Loucy (cell line): ENCODE measurements around the gene LMBR1.
A peak's percentile ranks its signal among the peaks of the same experiment; 100 is the strongest.

Source experiments
- H2AFZ ChIP-seq: fragments of 200-600 bp; sonication (generic); 2 replicates; pipeline ENCODE4 v1.6.0; 2016; ENCODE audit warnings: antibody characterized with exemption, mild to moderate bottlenecking, low read length, moderate library complexity
- H3F3A ChIP-seq: fragments of 200-600 bp; 2 replicates; pipeline ENCODE4 v1.6.0; 2016; ENCODE audit warnings: antibody characterized with exemption, low read depth, mild to moderate bottlenecking
- H3K27me3 ChIP-seq: fragments of 200-600 bp; sonication (generic); 2 replicates; pipeline ENCODE4 v1.6.1; 2014; ENCODE audit warnings: low read length, mild to moderate bottlenecking; ENCODE audit not compliant: insufficient read depth, poor library complexity, severe bottlenecking
- H3K36me3 ChIP-seq: fragments of 200-600 bp; sonication (generic); 2 replicates; pipeline ENCODE4 v1.6.1; 2016; ENCODE audit warnings: low read length; ENCODE audit not compliant: insufficient read depth
- H3K4me1 ChIP-seq: fragments of 200-600 bp; sonication (generic); 2 replicates; pipeline ENCODE4 v1.5.1; 2014; ENCODE audit warnings: low read length, mild to moderate bottlenecking; ENCODE audit not compliant: insufficient read depth, poor library complexity, severe bottlenecking
- H3K4me2 ChIP-seq: fragments of 200-600 bp; sonication (generic); 2 replicates; pipeline ENCODE4 v1.6.0; 2014; ENCODE audit warnings: antibody characterized with exemption, low read length, low read depth, mild to moderate bottlenecking; ENCODE audit not compliant: poor library complexity, severe bottlenecking
- H3K4me3 ChIP-seq: fragments of 200-600 bp; sonication (generic); 2 replicates; pipeline ENCODE4 v1.5.1; 2014; ENCODE audit warnings: low read length, mild to moderate bottlenecking, mixed read lengths; ENCODE audit not compliant: poor library complexity, severe bottlenecking
- H3K79me2 ChIP-seq: fragments of 200-600 bp; sonication (generic); 2 replicates; pipeline ENCODE4 v1.6.1; 2014; ENCODE audit warnings: low read length; ENCODE audit not compliant: insufficient read depth
- H3K9ac ChIP-seq: fragments of 200-600 bp; sonication (generic); 2 replicates; pipeline ENCODE4 v1.6.0; 2014; ENCODE audit warnings: mild to moderate bottlenecking, low read depth, low read length, moderate library complexity; ENCODE audit not compliant: poor library complexity, severe bottlenecking
- H3K9me2 ChIP-seq: fragments of 200-600 bp; sonication (generic); replicated peaks from 2 replicates; pipeline ENCODE4 v1.6.1; 2016; ENCODE audit warnings: low read depth, low read length, mixed read lengths
- H3K9me3 ChIP-seq: fragments of 200-600 bp; sonication (generic); 2 replicates; pipeline ENCODE4 v1.6.1; 2014; ENCODE audit warnings: mild to moderate bottlenecking, antibody characterized with exemption, low read length, low read depth; ENCODE audit not compliant: insufficient read depth
- H4K20me1 ChIP-seq: fragments of 200-600 bp; sonication (generic); 2 replicates; pipeline ENCODE4 v1.6.0; 2014; ENCODE audit warnings: antibody characterized with exemption, low read length, mild to moderate bottlenecking; ENCODE audit not compliant: insufficient read depth, poor library complexity, severe bottlenecking
- EZH2phosphoT487 ChIP-seq: fragments of 200-600 bp; IDR thresholded peaks from 2 replicates; pipeline ENCODE4 v1.6.1; 2018; ENCODE audit warnings: antibody characterized with exemption, mild to moderate bottlenecking, moderate library complexity, borderline replicate concordance
- TF ChIP-seq, protein P1 (sequence below): fragments of 200-600 bp; sonication (generic); conservative IDR thresholded peaks from 2 replicates; pipeline ENCODE4 v1.5.1; 2014; ENCODE audit warnings: mild to moderate bottlenecking, antibody characterized with exemption, low read length

The LMBR1 gene

DNA sequence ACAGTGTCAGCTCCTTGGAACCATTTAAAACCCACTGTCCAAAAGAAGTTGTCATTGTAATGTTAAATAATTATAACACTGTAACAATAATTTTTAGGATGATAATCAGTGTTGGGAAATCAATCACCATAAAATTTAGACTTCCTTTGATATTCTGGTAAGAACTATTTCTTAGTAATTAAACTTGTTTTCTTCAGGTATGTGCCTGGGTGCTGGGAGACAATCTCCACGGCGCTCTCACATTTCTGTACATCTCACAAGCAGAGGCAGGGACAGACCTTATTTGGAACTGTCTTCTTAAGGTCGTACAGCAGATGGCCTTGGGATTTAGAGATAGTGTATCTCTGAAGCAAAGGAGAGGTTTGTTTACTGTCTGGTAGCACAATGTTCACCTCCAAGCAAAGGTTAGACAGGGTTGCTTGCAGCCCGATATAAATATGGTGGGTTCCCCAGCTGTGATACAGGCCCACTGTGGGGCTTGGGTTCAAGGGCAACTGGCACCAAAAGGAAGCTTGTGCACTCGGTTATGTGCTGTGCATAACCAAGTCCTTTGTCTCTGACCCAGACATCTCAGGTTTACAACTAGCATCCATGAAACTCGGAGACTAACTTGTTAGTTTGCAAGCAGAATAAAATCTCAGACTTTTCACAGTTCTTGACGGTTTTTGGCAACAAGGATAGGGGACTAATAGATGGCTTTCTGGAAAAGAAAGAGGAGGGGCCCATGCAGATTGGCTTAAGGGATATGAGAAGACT, 126.9 kb downstream of the LMBR1 start:
- no peaks in the 10 kb centered on the region for H3K4me1 ChIP-seq
- H3K9me3 ChIP-seq: no peaks in the 10 kb centered on the region
- no peaks in the 10 kb centered on the region for H3K27me3 ChIP-seq
- peaks cover 15% of the 10 kb centered on the region; the same call in 1 of the 2 replicates for H3K36me3 ChIP-seq
- TF ChIP-seq EZH2phosphoT487: no peak
- TF ChIP-seq, protein P1, sequence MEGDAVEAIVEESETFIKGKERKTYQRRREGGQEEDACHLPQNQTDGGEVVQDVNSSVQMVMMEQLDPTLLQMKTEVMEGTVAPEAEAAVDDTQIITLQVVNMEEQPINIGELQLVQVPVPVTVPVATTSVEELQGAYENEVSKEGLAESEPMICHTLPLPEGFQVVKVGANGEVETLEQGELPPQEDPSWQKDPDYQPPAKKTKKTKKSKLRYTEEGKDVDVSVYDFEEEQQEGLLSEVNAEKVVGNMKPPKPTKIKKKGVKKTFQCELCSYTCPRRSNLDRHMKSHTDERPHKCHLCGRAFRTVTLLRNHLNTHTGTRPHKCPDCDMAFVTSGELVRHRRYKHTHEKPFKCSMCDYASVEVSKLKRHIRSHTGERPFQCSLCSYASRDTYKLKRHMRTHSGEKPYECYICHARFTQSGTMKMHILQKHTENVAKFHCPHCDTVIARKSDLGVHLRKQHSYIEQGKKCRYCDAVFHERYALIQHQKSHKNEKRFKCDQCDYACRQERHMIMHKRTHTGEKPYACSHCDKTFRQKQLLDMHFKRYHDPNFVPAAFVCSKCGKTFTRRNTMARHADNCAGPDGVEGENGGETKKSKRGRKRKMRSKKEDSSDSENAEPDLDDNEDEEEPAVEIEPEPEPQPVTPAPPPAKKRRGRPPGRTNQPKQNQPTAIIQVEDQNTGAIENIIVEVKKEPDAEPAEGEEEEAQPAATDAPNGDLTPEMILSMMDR: no peak
- no peak overlapping the region for H2AFZ ChIP-seq
- H3K9ac ChIP-seq: no peak overlapping the region
- no peaks in the 10 kb centered on the region for H3F3A ChIP-seq
- H3K79me2 ChIP-seq: peaks cover 6% of the 10 kb centered on the region; the same call in 1 of the 2 replicates
- H3K9me2 ChIP-seq: no peaks in the 10 kb centered on the region
- H4K20me1 ChIP-seq: no peaks in the 10 kb centered on the region
- no peak overlapping the region for H3K4me2 ChIP-seq
- no peak overlapping the region for H3K4me3 ChIP-seq

DNA sequence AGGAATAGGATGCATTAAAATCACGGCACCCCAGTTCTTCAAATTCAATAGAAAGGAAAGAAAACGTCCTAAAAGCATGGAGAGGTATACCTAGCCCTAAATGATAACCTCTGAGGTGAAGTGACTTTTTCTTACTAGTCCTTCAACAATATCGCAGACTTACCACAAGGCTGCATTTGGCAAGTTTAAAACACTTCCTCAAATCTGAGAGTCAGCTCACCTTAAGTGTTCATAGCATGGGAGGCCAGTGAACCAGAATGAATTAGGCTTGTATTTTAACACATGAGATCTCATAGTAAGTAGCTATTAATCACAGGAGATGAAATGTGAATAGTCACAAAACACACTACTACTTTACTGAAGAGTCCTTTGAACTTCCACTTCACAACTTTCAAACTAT, 128.2 kb downstream of the LMBR1 start:
- no peak overlapping the region for H3K9ac ChIP-seq
- no peak overlapping the region for H3K4me2 ChIP-seq
- no peak for TF ChIP-seq EZH2phosphoT487
- TF ChIP-seq, protein P1: no peak

DNA sequence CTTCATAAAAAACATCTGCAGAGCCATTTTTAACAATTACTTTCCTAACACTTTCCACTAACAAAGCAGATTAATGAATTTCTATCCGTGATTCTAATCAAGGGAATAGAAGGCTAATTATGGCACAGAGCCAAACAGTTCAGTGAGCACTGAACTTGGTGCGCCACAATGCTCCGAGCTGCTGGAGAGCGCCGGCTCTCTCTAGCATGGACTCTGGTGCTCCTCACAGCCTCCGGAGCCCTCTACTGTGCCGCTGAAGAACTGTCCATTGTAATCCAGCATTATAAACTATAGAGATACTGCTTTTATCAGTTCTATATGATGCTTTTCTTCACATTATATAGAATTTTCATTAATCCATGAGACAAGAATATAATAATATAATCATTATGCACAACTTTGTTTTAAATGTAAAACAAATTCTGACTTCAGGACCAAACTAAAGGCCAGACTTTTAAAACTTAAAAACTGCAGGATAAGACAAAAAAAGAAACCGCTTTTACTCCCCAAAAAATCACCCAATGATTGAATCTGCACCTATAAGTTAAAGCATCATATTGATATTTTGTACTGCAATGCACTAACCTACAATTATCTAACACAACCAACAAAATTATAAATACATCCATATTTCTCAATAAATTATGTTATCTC, 128.8 kb downstream of the LMBR1 start:
- H3K9ac ChIP-seq: no peak overlapping the region
- H4K20me1 ChIP-seq: no peaks in the 10 kb centered on the region
- no peaks in the 10 kb centered on the region for H3K9me2 ChIP-seq
- H3K27me3 ChIP-seq: no peaks in the 10 kb centered on the region
- H3K79me2 ChIP-seq: no peaks in the 10 kb centered on the region
- H2AFZ ChIP-seq: no peak overlapping the region
- H3K4me3 ChIP-seq: no peak overlapping the region
- H3K4me1 ChIP-seq: no peaks in the 10 kb centered on the region
- peaks cover 27% of the 10 kb centered on the region; the same call in 1 of the 2 replicates for H3K36me3 ChIP-seq
- no peak overlapping the region for H3K4me2 ChIP-seq
- no peak for TF ChIP-seq EZH2phosphoT487
- TF ChIP-seq, protein P1: peak; percentile 55
- H3F3A ChIP-seq: no peaks in the 10 kb centered on the region
- H3K9me3 ChIP-seq: no peaks in the 10 kb centered on the region

More for the DNA sequence above, 128.2 kb downstream of the LMBR1 start:
- H4K20me1 ChIP-seq: no peaks in the 10 kb centered on the region
- no peaks in the 10 kb centered on the region for H3K27me3 ChIP-seq
- H3K9me2 ChIP-seq: no peaks in the 10 kb centered on the region
- peaks cover 21% of the 10 kb centered on the region; the same call in 1 of the 2 replicates for H3K36me3 ChIP-seq
- peaks cover 4% of the 10 kb centered on the region; the same call in 1 of the 2 replicates for H3K79me2 ChIP-seq
- H2AFZ ChIP-seq: no peak overlapping the region
- H3K4me3 ChIP-seq: no peak overlapping the region
- no peaks in the 10 kb centered on the region for H3F3A ChIP-seq
- H3K9me3 ChIP-seq: no peaks in the 10 kb centered on the region
- no peaks in the 10 kb centered on the region for H3K4me1 ChIP-seq
